Measurements from ENCODE around the gene OR8B3.
"Not testable (repeated sequence)": the region's sequence is repeated elsewhere in the genome, so short reads cannot be mapped to it uniquely, and the experiment has no call there.

Gene OR8B3

GRCh38 chr11:124415356-124415923, 16.6 kb upstream of the OR8B3 start:
- ChIA-PET CTCF (interaction anchor here (0.6 to 1.2 kb wide), 4 partner anchors 15 to 355 kb away, joined by 3 to 10 read pairs (median 4); no protein-coding TSS in a partner anchor), POLR2A (ENCODE audit: low non-redundant PET) (no interaction called here)
- DNase-seq (ENCODE audit: low spot score) = peak; percentile 23
- TF ChIP-seq CTCF (conservative IDR thresholded peaks at IDR 0.05; ENCODE audit: low read depth) = peak; percentile 67
- H3K27ac ChIP-seq = no peak overlapping the region

DNA sequence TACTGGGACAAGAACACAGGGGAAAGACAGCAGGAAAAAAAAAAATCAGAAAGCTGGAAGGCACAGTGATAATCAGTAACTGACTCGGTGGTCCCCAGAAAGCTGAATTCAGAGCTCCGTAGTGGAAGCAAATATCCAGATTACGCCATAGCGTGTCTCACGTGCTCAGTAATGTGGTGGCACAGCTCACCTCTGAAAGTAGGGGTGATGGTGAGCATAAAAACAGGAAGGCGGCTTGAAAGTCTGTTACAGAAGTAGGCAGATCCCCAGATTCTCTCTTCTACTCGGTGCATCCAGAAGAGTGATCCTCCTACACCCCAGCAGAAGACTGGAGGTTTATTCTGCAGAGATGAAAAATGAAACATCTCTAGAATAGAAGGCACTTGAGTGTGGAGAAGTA, 11.1 kb upstream of the OR8B3 start:
- TF ChIP-seq CTCF (conservative IDR thresholded peaks at IDR 0.05; ENCODE audit: low read depth) = no peak
- CTCF ChIA-PET = interaction anchor here (0.7 kb wide), 1 partner anchor 175 kb away, joined by 4 read pairs; no protein-coding TSS in a partner anchor

DNA sequence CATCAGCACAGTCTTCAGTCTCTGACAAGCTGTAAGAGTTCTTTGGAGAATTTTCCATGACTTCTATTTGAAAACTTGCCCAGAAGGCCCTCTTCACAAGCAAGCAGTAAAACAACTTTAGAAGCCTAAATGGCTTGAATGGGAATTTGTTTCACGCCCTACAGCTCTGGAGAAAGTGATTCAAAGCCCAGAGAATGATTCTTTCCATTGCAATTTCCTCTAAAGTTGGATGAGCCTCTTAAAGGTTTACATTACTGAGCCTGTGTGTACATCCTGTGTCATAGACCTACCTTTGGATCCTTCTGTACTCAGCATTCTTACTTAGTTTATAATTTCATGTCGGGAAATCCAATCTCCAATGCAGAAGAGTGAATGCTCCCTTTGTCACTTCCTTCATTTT, 6.8 kb upstream of the OR8B3 start:
- ChIA-PET CTCF (no interaction called here), POLR2A (ENCODE audit: low non-redundant PET) (no interaction called here)
- no peak overlapping the region for H3K27ac ChIP-seq
- DNase-seq (ENCODE audit: low spot score) = no peak
- TF ChIP-seq CTCF (conservative IDR thresholded peaks at IDR 0.05; ENCODE audit: low read depth) = no peak

More for the DNA sequence above, 11.1 kb upstream of the OR8B3 start:
- DNase-seq (ENCODE audit: low spot score) = no peak
- POLR2A ChIA-PET (ENCODE audit: low non-redundant PET) = no interaction called here
- no peak overlapping the region for H3K27ac ChIP-seq

- CTCF ChIA-PET = not testable (repeated sequence)
These were observed 4.4 kb upstream of the OR8B3 start for GRCh38 chr11:124403186-124403585.

GRCh38 chr11:124402326-124402922, 3.6 kb upstream of the OR8B3 start:
- no peak overlapping the region for H3K27ac ChIP-seq
- POLR2A ChIA-PET (ENCODE audit: low non-redundant PET) = no interaction called here
- CTCF ChIA-PET = interaction anchor here (0.5 to 1.3 kb wide), 6 partner anchors 42 to 1286 kb away, joined by 3 to 9 read pairs (median 4); no protein-coding TSS in a partner anchor
- TF ChIP-seq CTCF (conservative IDR thresholded peaks at IDR 0.05; ENCODE audit: low read depth) = peak; percentile 63
- DNase-seq (ENCODE audit: low spot score) = peak; percentile 52

More at GRCh38 chr11:124403186-124403585, 4.4 kb upstream of the OR8B3 start:
- DNase-seq (ENCODE audit: low spot score); H3K27ac ChIP-seq; POLR2A ChIA-PET (ENCODE audit: low non-redundant PET): not testable (repeated sequence)

DNA sequence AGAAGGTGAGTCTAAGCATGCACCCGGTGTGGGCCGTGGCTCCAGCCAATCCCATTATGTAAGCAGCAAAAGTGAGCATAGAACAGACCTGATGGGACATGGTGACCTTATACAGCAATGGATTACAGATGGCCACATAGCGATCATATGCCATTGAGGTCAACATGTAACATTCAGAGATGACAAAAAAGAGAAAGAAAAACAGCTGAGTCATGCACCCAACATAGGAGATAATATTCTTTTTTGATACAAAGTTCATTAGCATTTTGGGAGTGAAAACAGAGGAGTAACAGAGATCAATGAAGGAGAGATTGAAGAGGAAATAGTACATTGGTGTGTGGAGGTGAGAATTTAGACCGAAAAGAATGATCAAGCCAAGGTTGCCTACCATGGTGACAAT, 2.0 kb downstream of the OR8B3 start:
- H3K27ac ChIP-seq; CTCF ChIA-PET; DNase-seq (ENCODE audit: low spot score): not testable (repeated sequence)
- POLR2A ChIA-PET (ENCODE audit: low non-redundant PET) = interaction anchor here (0.7 kb wide), 1 partner anchor 63 kb away, joined by 3 read pairs; no protein-coding TSS in a partner anchor

DNA sequence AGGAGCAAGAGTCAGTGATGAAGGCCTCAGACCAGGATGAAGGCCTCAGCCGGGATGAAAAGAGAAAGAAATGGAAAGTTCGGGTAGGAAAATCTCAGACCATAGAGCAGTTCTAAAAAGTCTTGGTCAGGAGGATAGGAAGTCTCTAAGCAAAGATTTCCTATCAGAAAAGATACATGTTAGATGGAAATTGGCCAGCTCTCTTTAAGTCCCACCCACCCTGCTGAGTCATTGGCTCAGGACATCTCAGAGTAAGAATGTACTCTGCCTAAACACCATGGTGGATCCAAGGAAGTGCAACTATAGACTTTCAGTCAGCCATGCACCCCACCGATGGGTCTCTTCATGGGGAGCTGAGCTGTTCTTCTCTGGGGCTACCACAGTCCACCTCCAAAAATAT, 4.4 kb downstream of the OR8B3 start:
- CTCF ChIA-PET = interaction anchor here (0.6 kb wide), 1 partner anchor 1050 kb away, joined by 4 read pairs; no protein-coding TSS in a partner anchor
- no peak for DNase-seq (ENCODE audit: low spot score)

More for the DNA sequence above, 4.4 kb downstream of the OR8B3 start:
- TF ChIP-seq CTCF (conservative IDR thresholded peaks at IDR 0.05; ENCODE audit: low read depth) = no peak
- no peak overlapping the region for H3K27ac ChIP-seq
- POLR2A ChIA-PET (ENCODE audit: low non-redundant PET) = no interaction called here

All from RWPE1 (cell line).